ENCODE results near the gene ERCC1.

Gene ERCC1

GRCh38 chr19:45423589-45424190 is at the start of gene ERCC1:
ERCC1 (minus strand) TSS chr19:45423917; CDS start chr19:45423374, 543 bp downstream.
- DNase-seq (ENCODE audit: low spot score) = peak; percentile 95
- Histone ChIP-seq H3K27ac (peak within 1 kb of the TSS; percentile 84 to 93), H3K4me3 (peak within 1 kb of the TSS; percentile 76)
- no peak for TF ChIP-seq CTCF (IDR thresholded peaks at IDR 0.05)

- Histone ChIP-seq H3K27ac (no peak overlapping the region), H3K4me3 (peak overlapping the region; percentile 36)
- no peak for DNase-seq (ENCODE audit: low spot score)
- no peak for TF ChIP-seq CTCF (IDR thresholded peaks at IDR 0.05)
These were observed 49.6 kb upstream of the ERCC1 start for GRCh38 chr19:45473367-45473681.

- TF ChIP-seq CTCF (IDR thresholded peaks at IDR 0.05) = no peak
- no peak for DNase-seq (ENCODE audit: low spot score)
- Histone ChIP-seq H3K4me3 (peak overlapping the region; percentile 36), H3K27ac (no peak overlapping the region)
These were observed 49.0 kb upstream of the ERCC1 start for GRCh38 chr19:45472563-45473366.

GRCh38 chr19:45471931-45472562 is 48.3 kb upstream of the ERCC1 start:
- Histone ChIP-seq H3K4me3 (peak overlapping the region; percentile 36), H3K27ac (no peak overlapping the region)
- no peak for DNase-seq (ENCODE audit: low spot score)
- TF ChIP-seq CTCF (IDR thresholded peaks at IDR 0.05) = no peak

GRCh38 chr19:45471111-45471930 is 47.6 kb upstream of the ERCC1 start:
- no peak for TF ChIP-seq CTCF (IDR thresholded peaks at IDR 0.05)
- Histone ChIP-seq H3K27ac (no peak overlapping the region), H3K4me3 (no peak overlapping the region)
- DNase-seq (ENCODE audit: low spot score) = no peak

- TF ChIP-seq CTCF (IDR thresholded peaks at IDR 0.05) = no peak
- H3K27ac ChIP-seq = no peak overlapping the region
- DNase-seq (ENCODE audit: low spot score) = no peak
- H3K4me3 ChIP-seq = no peak overlapping the region
These were observed 47.0 kb upstream of the ERCC1 start for GRCh38 chr19:45470762-45471081.

All from coronary artery (tissue), 2 donors.